Medulla oblongata (tissue), 1 donor: Measurements from ENCODE around the gene GNG2.

Source experiments
- DNase-seq: peaks from one replicate; pipeline ENCODE4 v3.0.0-alpha.2; 2015; ENCODE audit errors: extremely low spot score

GNG2 gene

GRCh38 chr14:51942971-51943370 lies 82.6 kb downstream of the GNG2 start:
- DNase-seq: no peak

DNA sequence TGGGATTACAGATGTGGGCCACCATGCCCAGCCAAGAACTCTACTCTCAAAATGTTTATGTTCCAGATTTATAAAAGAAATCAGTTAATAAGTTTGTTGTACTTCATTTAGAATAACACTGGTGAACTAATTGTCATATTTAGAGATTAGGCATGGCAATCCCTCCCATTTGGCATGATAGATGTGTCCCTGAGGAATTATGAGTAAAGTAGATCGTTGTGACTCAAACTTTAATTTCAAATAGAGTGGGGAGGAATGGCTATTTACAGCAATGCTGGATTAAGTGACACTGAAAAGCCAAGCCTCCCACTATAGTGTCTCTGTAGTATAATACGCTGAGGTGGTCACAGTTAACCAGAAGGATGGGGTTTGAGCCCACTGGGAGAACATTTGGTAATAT lies 89.6 kb downstream of the GNG2 start:
- DNase-seq: no peak

DNA sequence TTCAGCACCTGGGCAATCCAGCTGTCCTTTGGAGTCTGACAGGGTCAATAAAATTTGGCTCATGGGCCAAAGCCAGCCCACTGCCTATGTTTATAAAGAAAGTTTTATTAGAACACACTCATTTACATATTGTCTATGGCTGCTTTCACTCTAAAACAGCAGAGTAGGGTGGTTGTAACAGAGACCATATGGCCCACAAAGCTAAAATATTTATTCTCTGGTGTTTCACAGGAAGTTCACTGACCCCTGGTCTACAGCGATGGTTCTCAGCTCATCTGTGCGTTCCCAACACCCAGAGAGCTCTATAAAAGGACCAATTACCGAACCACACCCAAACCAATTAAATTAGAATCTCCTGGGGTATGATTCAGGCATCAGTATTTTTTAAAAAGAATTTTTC lies 91.2 kb downstream of the GNG2 start:
- DNase-seq: no peak

GRCh38 chr14:51954031-51954430 lies 93.6 kb downstream of the GNG2 start:
- DNase-seq: no peak

- no peak for DNase-seq
Measured at GRCh38 chr14:51954657-51955056, 94.2 kb downstream of the GNG2 start.

DNA sequence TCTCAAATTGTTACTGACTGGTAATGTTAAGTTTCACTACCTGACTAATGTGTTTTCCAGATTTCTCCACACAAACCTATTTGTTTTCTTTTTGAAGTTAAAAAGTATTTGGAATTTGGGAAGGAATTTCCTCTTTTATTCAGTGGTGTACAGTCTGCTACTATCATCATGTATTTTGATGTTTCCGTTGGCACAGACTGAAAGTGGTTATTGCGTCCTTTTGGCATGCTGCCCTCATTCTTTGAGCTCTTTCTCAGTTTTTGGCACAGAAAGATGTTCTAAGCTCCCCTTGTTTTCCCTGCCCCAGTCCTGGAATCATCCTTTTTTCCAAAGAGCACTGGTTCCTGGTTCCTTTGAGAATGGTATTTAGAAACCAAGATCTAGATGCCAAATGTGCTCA lies 97.5 kb downstream of the GNG2 start:
- DNase-seq: no peak

DNA sequence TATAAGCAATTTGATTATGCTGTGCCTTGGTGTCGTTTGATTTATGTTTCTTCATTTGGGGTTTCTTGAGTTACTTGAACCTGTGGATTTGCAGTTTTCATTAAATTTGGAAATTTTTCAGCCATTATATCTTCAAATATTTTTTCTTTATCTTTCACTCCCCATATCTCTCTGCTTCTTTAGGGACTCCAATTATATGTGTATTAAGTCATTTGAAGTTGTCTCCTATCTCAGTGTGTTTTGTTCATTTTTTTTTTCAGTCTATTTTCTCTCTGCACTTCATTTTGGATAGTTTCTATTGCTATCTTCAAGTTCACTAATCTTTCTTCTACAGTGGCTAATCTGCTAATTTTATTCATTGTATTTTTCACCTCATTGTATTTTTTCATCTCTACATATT lies 99.5 kb downstream of the GNG2 start:
- no peak for DNase-seq

DNA sequence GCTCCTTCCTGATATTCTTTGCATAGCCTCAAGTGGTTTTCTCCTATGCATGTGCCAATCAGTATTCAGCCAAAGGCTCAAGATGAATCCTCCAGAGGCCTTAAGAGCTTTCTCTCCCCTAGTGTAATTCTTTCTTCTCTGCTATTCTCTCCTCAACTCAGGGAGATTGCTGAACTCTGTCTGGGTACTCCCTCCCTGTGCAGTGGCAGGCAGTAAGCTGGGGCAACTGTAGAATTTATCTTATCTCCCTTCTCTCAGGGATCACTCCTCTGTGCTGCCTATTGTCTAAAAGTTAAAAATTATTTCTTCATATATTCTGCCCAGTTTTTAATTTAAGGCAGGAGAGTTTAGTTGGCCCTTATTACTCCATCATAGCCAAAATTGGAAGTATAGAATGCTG lies 100.5 kb downstream of the GNG2 start:
- DNase-seq: no peak

DNA sequence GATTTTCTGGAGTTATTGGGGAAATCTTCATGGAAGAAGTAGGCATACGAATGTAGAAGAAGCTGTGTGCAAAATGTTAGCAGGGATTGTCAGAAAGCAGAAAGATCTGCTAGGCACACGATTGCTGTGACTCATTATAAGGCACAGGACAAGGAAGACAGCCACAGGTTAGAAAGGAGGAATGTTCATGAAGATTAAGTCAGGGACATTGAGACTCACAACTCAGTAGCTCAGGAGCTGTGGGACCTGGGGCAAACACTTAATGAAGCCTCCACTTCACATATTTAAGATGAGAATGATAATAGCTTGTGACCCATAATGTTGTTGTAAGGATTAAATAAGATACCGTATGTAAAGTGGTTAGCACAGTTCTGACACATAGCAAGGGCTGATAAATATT lies 102.3 kb downstream of the GNG2 start:
- no peak for DNase-seq

DNA sequence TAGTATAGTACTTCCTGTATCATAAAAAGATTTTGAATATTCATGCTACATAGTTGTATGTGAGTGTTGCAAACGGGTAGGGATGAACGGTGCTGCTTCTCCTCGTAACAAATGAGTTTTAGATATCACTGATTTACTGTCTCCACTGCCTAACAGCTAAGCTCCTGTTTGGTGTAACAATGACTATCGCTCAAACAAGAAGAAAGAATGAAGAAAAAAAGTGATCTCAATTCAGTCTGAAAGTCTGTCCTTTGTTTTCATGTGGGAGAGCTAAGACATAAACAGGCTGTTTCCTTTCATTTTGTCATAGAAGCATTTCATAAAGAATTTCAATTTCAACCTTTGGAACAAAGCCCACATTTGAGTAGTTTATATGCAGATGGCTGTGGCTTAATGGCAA lies 102.9 kb downstream of the GNG2 start:
- DNase-seq: peak; percentile 17

DNA sequence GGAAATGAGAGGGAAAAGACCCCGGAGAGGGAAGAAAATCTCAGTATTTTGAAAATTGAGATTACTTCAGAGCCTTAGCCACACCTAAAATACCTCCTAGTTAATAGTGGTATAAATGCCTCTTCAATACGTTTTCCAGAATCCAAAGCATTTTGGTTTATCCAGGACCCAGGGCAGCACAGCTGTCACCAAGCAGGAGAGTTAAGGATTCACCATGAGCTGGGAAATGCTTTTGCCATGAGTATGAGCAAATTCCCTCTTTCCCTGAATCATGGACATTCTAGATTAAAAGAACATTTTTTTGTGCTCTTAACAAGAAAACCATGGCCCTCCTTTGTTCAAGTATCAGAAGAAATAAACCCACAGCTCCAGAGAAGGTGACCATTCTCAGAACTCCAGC lies 107.1 kb downstream of the GNG2 start:
- no peak for DNase-seq

GRCh38 chr14:51969852-51970540 lies 109.6 kb downstream of the GNG2 start:
- DNase-seq: no peak

GRCh38 chr14:51972566-51972965 lies 112.2 kb downstream of the GNG2 start:
- no peak for DNase-seq

- no peak for DNase-seq
Measured at GRCh38 chr14:51977075-51977474, 116.7 kb downstream of the GNG2 start.

- no peak for DNase-seq
Measured at GRCh38 chr14:51978681-51979085, 118.3 kb downstream of the GNG2 start.

- peak; percentile 92 for DNase-seq
Measured at GRCh38 chr14:51979088-51979709, 118.8 kb downstream of the GNG2 start.

GRCh38 chr14:51981218-51981854 lies 120.9 kb downstream of the GNG2 start:
- no peak for DNase-seq

- DNase-seq: no peak
Measured at GRCh38 chr14:51988221-51988620, 127.8 kb downstream of the GNG2 start.

DNA sequence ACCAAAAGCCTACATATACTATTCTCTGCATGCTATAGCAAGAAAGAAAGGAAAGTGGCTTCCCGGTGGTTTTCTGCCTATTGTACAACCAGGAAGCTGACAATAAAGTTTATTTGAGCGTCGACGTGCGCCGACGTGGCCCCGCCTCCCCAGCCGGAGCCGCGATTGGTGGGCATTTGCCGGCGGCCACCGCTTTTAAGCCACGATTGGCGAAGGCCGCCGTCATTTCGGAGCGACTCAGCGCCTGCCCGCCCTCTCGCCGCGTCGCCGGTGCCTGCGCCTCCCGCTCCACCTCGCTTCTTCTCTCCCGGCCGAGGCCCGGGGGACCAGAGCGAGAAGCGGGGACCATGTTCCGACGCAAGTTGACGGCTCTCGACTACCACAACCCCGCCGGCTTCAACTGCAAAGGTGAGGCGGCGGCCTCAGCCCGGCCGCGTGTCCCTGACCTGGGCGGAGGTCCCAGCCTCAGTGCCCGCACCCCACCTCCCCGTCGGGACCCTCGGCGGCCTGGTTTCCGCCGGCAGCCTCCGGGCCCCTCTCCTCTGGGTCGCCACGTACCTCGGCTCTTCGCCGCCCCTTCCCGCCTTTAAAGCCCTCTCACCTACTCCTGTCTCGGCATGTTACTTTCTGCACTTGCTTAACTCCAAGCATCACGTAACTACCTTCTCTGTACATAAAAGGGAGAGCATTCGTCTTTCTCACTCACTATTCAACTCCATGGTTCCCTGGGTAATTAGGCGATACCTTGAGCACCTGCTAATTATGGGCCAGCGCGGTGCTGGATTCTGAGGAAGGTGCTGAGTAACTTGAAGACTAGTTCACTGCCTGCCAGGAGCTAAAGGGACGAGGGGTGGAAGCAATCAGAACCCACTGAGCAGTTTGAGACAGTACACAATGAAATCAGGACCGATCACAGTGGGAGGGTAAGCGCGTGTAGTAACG lies 129.2 kb downstream of the GNG2 start, which contains the start of gene RTRAF:
Gene RTRAF, plus strand, starts transcription at position 254 of the 942 bp plus-strand sequence. Its CDS starts 94 bp downstream, at position 348.
- peak; percentile 94 for DNase-seq

DNA sequence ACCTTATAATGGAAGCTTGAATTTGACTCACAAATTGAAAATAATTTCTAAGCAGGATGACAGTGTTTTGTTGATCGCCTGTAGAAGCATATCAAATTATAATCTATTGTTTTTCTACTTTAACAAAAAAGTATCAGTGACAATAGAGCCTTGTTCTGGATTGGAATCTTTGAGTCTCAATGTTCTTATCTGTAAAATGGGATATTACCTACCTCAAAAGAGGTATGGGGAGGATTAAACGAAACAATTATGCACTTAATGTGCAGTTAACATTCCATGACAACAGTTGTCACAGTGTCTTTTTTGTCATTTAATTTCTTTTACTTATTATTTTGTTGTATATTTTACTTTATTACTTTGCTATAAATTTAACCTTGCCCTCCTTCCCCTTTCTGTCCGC lies 130.1 kb downstream of the GNG2 start:
- no peak for DNase-seq

DNA sequence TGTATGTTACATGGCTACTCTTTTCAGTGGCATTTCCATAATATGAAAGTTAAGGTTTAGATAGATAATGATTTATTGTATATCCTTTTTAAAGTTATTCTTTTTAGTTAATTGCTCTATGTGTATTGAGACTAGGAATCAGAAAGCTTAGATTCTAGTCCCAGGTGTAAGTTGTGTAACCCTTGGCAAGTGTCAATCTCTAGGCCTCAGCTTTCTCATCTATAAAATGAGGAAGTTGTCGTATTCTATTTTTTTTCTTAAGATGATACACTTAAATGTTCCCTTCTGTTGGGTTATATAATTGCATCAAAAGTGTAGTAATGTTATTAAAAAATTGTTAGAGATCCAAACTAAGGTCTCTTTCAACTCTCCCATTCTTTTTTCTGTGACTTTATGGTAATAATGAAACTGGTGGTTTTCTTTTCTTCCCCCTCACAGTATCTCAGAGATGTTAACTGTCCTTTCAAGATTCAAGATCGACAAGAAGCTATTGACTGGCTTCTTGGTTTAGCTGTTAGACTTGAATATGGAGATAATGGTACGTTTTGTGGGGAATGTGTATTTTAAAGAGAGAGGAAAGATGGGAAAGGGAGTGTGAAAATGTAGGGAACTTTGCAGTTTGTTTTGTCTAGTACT lies 133.0 kb downstream of the GNG2 start:
- no peak for DNase-seq
